Upper lobe of right lung (tissue), 1 donor: Measurements from ENCODE around the gene UCK1. TPM values are rescaled to one million over a fixed set of nuclear protein-coding genes. Genes with fewer than 3 reads are reported as not detected.

Source experiments
- ATAC-seq: fragments of 200-7000 bp; cut with Tn5 transposase; one replicate; pipeline ENCODE4 v1.9.1; 2020; ENCODE audit warnings: mild to moderate bottlenecking, moderate library complexity
- DNase-seq: peaks from one replicate; pipeline ENCODE4 v3.0.0-alpha.2; 2020
- H3K27ac ChIP-seq: fragments of 200-600 bp; one replicate; pipeline ENCODE4 v1.8.0; 2022
- H3K27me3 ChIP-seq: fragments of 200-600 bp; one replicate; pipeline ENCODE4 v1.8.0; 2022; ENCODE audit warnings: mild to moderate bottlenecking
- H3K36me3 ChIP-seq: fragments of 200-600 bp; one replicate; pipeline ENCODE4 v1.8.0; 2022
- H3K4me1 ChIP-seq: fragments of 200-600 bp; one replicate; pipeline ENCODE4 v1.8.0; 2022
- H3K4me3 ChIP-seq: fragments of 200-600 bp; one replicate; pipeline ENCODE4 v1.8.0; 2022; ENCODE audit warnings: mild to moderate bottlenecking
- H3K9me3 ChIP-seq: fragments of 200-600 bp; one replicate; pipeline ENCODE4 v1.8.0; 2022
- CTCF ChIP-seq: fragments of 200-600 bp; IDR thresholded peaks from one replicate; pipeline ENCODE4 v1.8.0; 2022; ENCODE audit warnings: antibody characterized with exemption
- intact Hi-C: fragments of 100-400 bp; cut with DNase I; formaldehyde crosslinking; loops from one replicate; pipeline ENCODE4 v1.11.0; 2022
- total RNA-seq: library from RNA; stranded (reverse); fragmentation: NEBNext Ultra II Directional; extraction: Animal tissue kit (Norgen Biotek cat#: 25700); gene quantifications from one replicate; pipeline ENCODE4 v1.2.1, GENCODE V29; 2021
- donor health status: DM: no; HTN: yes; CAD: no; lungs with severe emphysema.

UCK1 gene
- total RNA-seq, 1 donor from 2014 or later = 27.9 TPM

GRCh38 chr9:131565369-131565768 lies 34.3 kb upstream of the UCK1 start:
- TF ChIP-seq CTCF = no peak
- no peak overlapping the region for H3K4me3 ChIP-seq
- H3K27me3 ChIP-seq = no peaks in the 10 kb centered on the region
- ATAC-seq (no peak), DNase-seq (no peak)
- intact Hi-C loops = no loop called here
- no peaks in the 10 kb centered on the region for H3K36me3 ChIP-seq
- no peaks in the 10 kb centered on the region for H3K9me3 ChIP-seq
- no peak overlapping the region for H3K27ac ChIP-seq
- no peaks in the 10 kb centered on the region for H3K4me1 ChIP-seq

- Histone ChIP-seq H3K36me3 (no peaks in the 10 kb centered on the region), H3K9me3 (no peaks in the 10 kb centered on the region), H3K4me3 (no peak overlapping the region), H3K27me3 (no peaks in the 10 kb centered on the region), H3K27ac (no peak overlapping the region), H3K4me1 (no peaks in the 10 kb centered on the region)
- TF ChIP-seq CTCF = no peak
- intact Hi-C loops = no loop called here
- ATAC-seq (no peak), DNase-seq (no peak)
Measured at GRCh38 chr9:131562032-131562959, 31.2 kb upstream of the UCK1 start.

GRCh38 chr9:131559421-131560000 lies 28.4 kb upstream of the UCK1 start:
- Histone ChIP-seq H3K27me3 (peaks cover 15% of the 10 kb centered on the region), H3K4me3 (no peak overlapping the region), H3K4me1 (no peaks in the 10 kb centered on the region), H3K36me3 (no peaks in the 10 kb centered on the region), H3K9me3 (no peaks in the 10 kb centered on the region), H3K27ac (no peak overlapping the region)
- intact Hi-C loops = no loop called here
- TF ChIP-seq CTCF = peak; percentile 6
- DNase-seq (no peak), ATAC-seq (peak; percentile 64)

GRCh38 chr9:131557855-131558548 lies 26.9 kb upstream of the UCK1 start:
- no peaks in the 10 kb centered on the region for H3K4me1 ChIP-seq
- intact Hi-C loops = no loop called here
- H3K27ac ChIP-seq = no peak overlapping the region
- H3K9me3 ChIP-seq = no peaks in the 10 kb centered on the region
- no peak overlapping the region for H3K4me3 ChIP-seq
- H3K27me3 ChIP-seq = peaks cover 15% of the 10 kb centered on the region
- no peak for DNase-seq
- no peak for ATAC-seq
- no peaks in the 10 kb centered on the region for H3K36me3 ChIP-seq
- no peak for TF ChIP-seq CTCF

GRCh38 chr9:131555841-131556673 lies 25.0 kb upstream of the UCK1 start:
- no peak overlapping the region for H3K4me3 ChIP-seq
- H3K27ac ChIP-seq = no peak overlapping the region
- no peaks in the 10 kb centered on the region for H3K4me1 ChIP-seq
- TF ChIP-seq CTCF = no peak
- ATAC-seq = no peak
- peaks cover 15% of the 10 kb centered on the region for H3K27me3 ChIP-seq
- no peak for DNase-seq
- intact Hi-C loops = no loop called here
- H3K36me3 ChIP-seq = no peaks in the 10 kb centered on the region
- H3K9me3 ChIP-seq = no peaks in the 10 kb centered on the region
